ENCODE measurements around the gene SH3RF1.

The SH3RF1 gene

DNA sequence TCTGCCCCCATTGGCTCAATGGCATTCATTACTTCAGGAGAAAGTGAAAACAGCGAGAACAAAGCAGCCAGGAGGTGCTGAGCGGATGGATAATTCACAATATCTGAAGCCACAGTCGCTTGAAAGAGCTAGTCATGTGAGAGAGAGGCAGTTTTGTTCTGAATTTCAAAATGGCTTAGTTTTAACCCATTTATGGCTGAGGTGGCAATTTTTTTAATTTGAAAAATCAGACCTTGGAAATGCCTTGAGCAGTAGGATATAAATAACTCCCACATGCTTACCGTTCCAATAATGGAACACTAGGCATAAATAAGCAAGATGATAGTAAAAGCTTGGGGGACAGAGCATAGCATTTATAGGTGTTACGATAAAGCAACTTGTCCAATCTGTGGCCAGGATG lies 203.8 kb downstream of the SH3RF1 start:
- no peaks in the 10 kb centered on the region for H3K9me3 ChIP-seq (replicated peaks in 1 of 2; ENCODE audit: control insufficient read depth in 2 of 2, insufficient read depth in 1 of 2, low read depth in 1 of 2, low read length in 2 of 2)
- no peak overlapping the region for H3K27ac ChIP-seq (replicated peaks; ENCODE audit: low read length)
- no peak overlapping the region for H4K8ac ChIP-seq (ENCODE audit: low read depth, low read length)
- no peak overlapping the region for H2AK5ac ChIP-seq (ENCODE audit: low read depth, low read length)
- peaks cover 0 to 10% of the 10 kb centered on the region in 2 donors for H3K4me1 ChIP-seq (ENCODE audit: control insufficient read depth in 2 of 2, insufficient read depth in 1 of 2, low read depth in 1 of 2, low read length in 2 of 2)
- no peak overlapping the region for H3K4me2 ChIP-seq (ENCODE audit: insufficient read depth, low read length, poor library complexity, severe bottlenecking)
- no peak overlapping the region for H2BK15ac ChIP-seq (ENCODE audit: low read length)
- H4K91ac ChIP-seq (ENCODE audit: low read depth, low read length, poor library complexity): no peak overlapping the region
- no peak overlapping the region for H3K14ac ChIP-seq (ENCODE audit: low read length)
- no peak overlapping the region for H2BK5ac ChIP-seq (ENCODE audit: low read length)
- no peak overlapping the region for H2BK120ac ChIP-seq (ENCODE audit: low read depth, low read length)
- no peak overlapping the region for H3K4ac ChIP-seq (ENCODE audit: low read length)
- H3K27me3 ChIP-seq (ENCODE audit: control insufficient read depth in 3 of 3, insufficient read depth in 3 of 3, low read depth in 1 of 3, low read length in 3 of 3): no peaks in the 10 kb centered on the region
- H3K36me3 ChIP-seq (replicated peaks in 1 of 2; ENCODE audit: control insufficient read depth in 2 of 2, insufficient read depth in 2 of 2, low read length in 2 of 2): no peaks in the 10 kb centered on the region
- no peak overlapping the region for H2AFZ ChIP-seq (ENCODE audit: low read length)
- H3K79me1 ChIP-seq (ENCODE audit: low read depth, low read length): no peaks in the 10 kb centered on the region
- no peak overlapping the region for H3K18ac ChIP-seq (ENCODE audit: low read length)
- no peak for DNase-seq (ENCODE audit: low spot score)
- H3K4me3 ChIP-seq (ENCODE audit: low read length in 2 of 2): no peak overlapping the region
- no peak overlapping the region for H3K23ac ChIP-seq (ENCODE audit: low read depth, low read length, poor library complexity)
- no peak overlapping the region for H3K9ac ChIP-seq (ENCODE audit: low read depth, low read length, poor library complexity)
- WGBS, 2 donors (ENCODE audit: extremely low coverage in 2 of 2, insufficient read length in 2 of 2, insufficient replicate concordance in 1 of 2): no CpG with 5 or more reads among the region's 5 CpGs
- no peak overlapping the region for H2BK12ac ChIP-seq (ENCODE audit: low read length)

DNA sequence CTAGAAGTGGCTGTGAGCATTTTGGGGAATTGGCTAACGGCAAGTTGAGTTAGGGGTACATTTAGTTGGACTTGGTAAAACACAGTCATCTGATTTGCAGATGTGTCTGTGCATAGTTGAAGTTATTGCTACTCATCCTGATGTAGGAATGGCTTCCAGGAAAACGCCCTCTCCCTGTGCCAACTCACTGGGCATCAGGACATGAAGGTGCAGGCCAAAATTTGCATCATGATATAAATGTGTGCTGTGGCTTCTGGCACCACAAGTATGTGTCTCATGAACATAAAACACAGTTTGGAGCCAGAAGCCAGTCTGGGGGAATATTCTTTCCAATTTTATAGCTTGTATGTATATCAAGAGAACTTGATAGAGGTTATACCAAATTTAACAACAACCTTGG lies 206.5 kb downstream of the SH3RF1 start:
- Histone ChIP-seq H2BK15ac (ENCODE audit: low read length) (no peak overlapping the region), H2BK12ac (ENCODE audit: low read length) (no peak overlapping the region), H2BK120ac (ENCODE audit: low read depth, low read length) (no peak overlapping the region), H2BK5ac (ENCODE audit: low read length) (no peak overlapping the region), H3K27ac (replicated peaks; ENCODE audit: low read length) (no peak overlapping the region), H3K4me3 (ENCODE audit: low read length in 2 of 2) (no peak overlapping the region), H3K4me1 (ENCODE audit: control insufficient read depth in 2 of 2, insufficient read depth in 1 of 2, low read depth in 1 of 2, low read length in 2 of 2) (peaks cover 0 to 3% of the 10 kb centered on the region in 2 donors), H4K8ac (ENCODE audit: low read depth, low read length) (no peak overlapping the region), H3K23ac (ENCODE audit: low read depth, low read length, poor library complexity) (no peak overlapping the region), H3K9me3 (replicated peaks in 1 of 2; ENCODE audit: control insufficient read depth in 2 of 2, insufficient read depth in 1 of 2, low read depth in 1 of 2, low read length in 2 of 2) (no peaks in the 10 kb centered on the region), H2AFZ (ENCODE audit: low read length) (no peak overlapping the region), H4K91ac (ENCODE audit: low read depth, low read length, poor library complexity) (no peak overlapping the region), H3K18ac (ENCODE audit: low read length) (no peak overlapping the region), H3K79me1 (ENCODE audit: low read depth, low read length) (no peaks in the 10 kb centered on the region), H3K36me3 (replicated peaks in 1 of 2; ENCODE audit: control insufficient read depth in 2 of 2, insufficient read depth in 2 of 2, low read length in 2 of 2) (no peaks in the 10 kb centered on the region), H3K4me2 (ENCODE audit: insufficient read depth, low read length, poor library complexity, severe bottlenecking) (no peak overlapping the region), H3K27me3 (ENCODE audit: control insufficient read depth in 3 of 3, insufficient read depth in 3 of 3, low read depth in 1 of 3, low read length in 3 of 3) (no peaks in the 10 kb centered on the region), H3K14ac (ENCODE audit: low read length) (no peak overlapping the region), H2AK5ac (ENCODE audit: low read depth, low read length) (no peak overlapping the region), H3K9ac (ENCODE audit: low read depth, low read length, poor library complexity) (no peak overlapping the region), H3K4ac (ENCODE audit: low read length) (no peak overlapping the region)
- DNase-seq (ENCODE audit: low spot score): no peak
- WGBS, 2 donors (ENCODE audit: extremely low coverage in 2 of 2, insufficient read length in 2 of 2, insufficient replicate concordance in 1 of 2): no CpG with 5 or more reads among the region's 2 CpGs

DNA sequence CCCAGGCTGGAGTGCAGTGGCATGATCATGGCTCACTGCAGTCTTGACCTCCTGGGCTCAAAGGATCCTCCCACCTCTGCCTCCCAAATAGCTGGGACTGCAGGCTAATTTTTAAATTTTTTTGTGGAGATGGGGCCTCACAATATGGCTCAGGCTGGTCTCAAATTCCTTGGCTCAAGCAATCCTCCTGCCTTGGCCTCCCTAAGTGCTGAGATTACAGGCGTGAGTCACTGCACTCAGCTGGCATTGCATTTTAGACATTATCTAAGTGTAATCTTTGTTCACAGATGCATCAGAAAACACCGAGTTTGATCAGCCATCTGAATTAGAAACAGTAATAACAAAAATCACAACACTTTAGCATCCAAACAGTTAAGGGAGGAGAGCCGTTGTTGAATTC lies 207.3 kb downstream of the SH3RF1 start:
- no CpG with 5 or more reads among the region's 3 CpGs for WGBS, 2 donors (ENCODE audit: extremely low coverage in 2 of 2, insufficient read length in 2 of 2, insufficient replicate concordance in 1 of 2)
- Histone ChIP-seq H3K4me2 (ENCODE audit: insufficient read depth, low read length, poor library complexity, severe bottlenecking) (no peak overlapping the region), H3K4me1 (ENCODE audit: control insufficient read depth in 2 of 2, insufficient read depth in 1 of 2, low read depth in 1 of 2, low read length in 2 of 2) (peaks cover 0 to 2% of the 10 kb centered on the region in 2 donors)

DNA sequence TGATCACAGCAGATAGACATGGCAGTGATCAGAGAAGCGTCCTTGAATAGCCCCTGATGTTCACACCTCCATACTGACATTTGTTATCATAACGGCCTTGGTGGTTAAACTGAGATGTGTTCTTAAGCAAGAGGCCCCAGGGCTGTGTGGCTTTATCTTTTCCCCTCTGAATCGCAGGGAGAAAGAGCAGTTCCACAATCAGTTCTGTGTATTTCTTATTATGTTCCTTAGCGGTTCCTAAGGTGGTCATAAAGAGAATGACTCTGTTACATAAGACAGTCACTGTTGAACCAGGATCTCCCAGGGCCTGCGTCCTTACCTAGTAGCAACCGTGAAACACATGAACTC lies 207.9 kb downstream of the SH3RF1 start:
- no peak overlapping the region for H4K8ac ChIP-seq (ENCODE audit: low read depth, low read length)
- H4K91ac ChIP-seq (ENCODE audit: low read depth, low read length, poor library complexity): no peak overlapping the region
- no peak overlapping the region for H3K4ac ChIP-seq (ENCODE audit: low read length)
- no peaks in the 10 kb centered on the region for H3K36me3 ChIP-seq (replicated peaks in 1 of 2; ENCODE audit: control insufficient read depth in 2 of 2, insufficient read depth in 2 of 2, low read length in 2 of 2)
- no peak overlapping the region for H2BK12ac ChIP-seq (ENCODE audit: low read length)
- H3K14ac ChIP-seq (ENCODE audit: low read length): no peak overlapping the region
- WGBS, 2 donors (ENCODE audit: extremely low coverage in 2 of 2, insufficient read length in 2 of 2, insufficient replicate concordance in 1 of 2): no CpG with 5 or more reads among the region's 6 CpGs
- H3K23ac ChIP-seq (ENCODE audit: low read depth, low read length, poor library complexity): no peak overlapping the region
- no peaks in the 10 kb centered on the region for H3K79me1 ChIP-seq (ENCODE audit: low read depth, low read length)
- H3K27ac ChIP-seq (replicated peaks; ENCODE audit: low read length): no peak overlapping the region
- H2BK15ac ChIP-seq (ENCODE audit: low read length): no peak overlapping the region
- H3K9me3 ChIP-seq (replicated peaks in 1 of 2; ENCODE audit: control insufficient read depth in 2 of 2, insufficient read depth in 1 of 2, low read depth in 1 of 2, low read length in 2 of 2): no peaks in the 10 kb centered on the region
- no peak for DNase-seq (ENCODE audit: low spot score)
- no peak overlapping the region for H3K4me3 ChIP-seq (ENCODE audit: low read length in 2 of 2)
- H2AK5ac ChIP-seq (ENCODE audit: low read depth, low read length): no peak overlapping the region
- peaks cover 0 to 2% of the 10 kb centered on the region in 2 donors for H3K4me1 ChIP-seq (ENCODE audit: control insufficient read depth in 2 of 2, insufficient read depth in 1 of 2, low read depth in 1 of 2, low read length in 2 of 2)
- no peak overlapping the region for H3K18ac ChIP-seq (ENCODE audit: low read length)
- no peaks in the 10 kb centered on the region for H3K27me3 ChIP-seq (ENCODE audit: control insufficient read depth in 3 of 3, insufficient read depth in 3 of 3, low read depth in 1 of 3, low read length in 3 of 3)
- H3K9ac ChIP-seq (ENCODE audit: low read depth, low read length, poor library complexity): no peak overlapping the region
- H3K4me2 ChIP-seq (ENCODE audit: insufficient read depth, low read length, poor library complexity, severe bottlenecking): no peak overlapping the region
- no peak overlapping the region for H2BK120ac ChIP-seq (ENCODE audit: low read depth, low read length)
- H2BK5ac ChIP-seq (ENCODE audit: low read length): no peak overlapping the region
- no peak overlapping the region for H2AFZ ChIP-seq (ENCODE audit: low read length)

More for the DNA sequence above, 207.3 kb downstream of the SH3RF1 start:
- H3K14ac ChIP-seq (ENCODE audit: low read length): no peak overlapping the region
- no peak overlapping the region for H4K8ac ChIP-seq (ENCODE audit: low read depth, low read length)
- H2AK5ac ChIP-seq (ENCODE audit: low read depth, low read length): no peak overlapping the region
- no peak overlapping the region for H2BK15ac ChIP-seq (ENCODE audit: low read length)
- H3K27ac ChIP-seq (replicated peaks; ENCODE audit: low read length): no peak overlapping the region
- H2AFZ ChIP-seq (ENCODE audit: low read length): no peak overlapping the region
- DNase-seq (ENCODE audit: low spot score): no peak
- H2BK120ac ChIP-seq (ENCODE audit: low read depth, low read length): no peak overlapping the region
- no peaks in the 10 kb centered on the region for H3K36me3 ChIP-seq (replicated peaks in 1 of 2; ENCODE audit: control insufficient read depth in 2 of 2, insufficient read depth in 2 of 2, low read length in 2 of 2)
- H3K4me3 ChIP-seq (ENCODE audit: low read length in 2 of 2): no peak overlapping the region
- no peak overlapping the region for H3K9ac ChIP-seq (ENCODE audit: low read depth, low read length, poor library complexity)
- no peaks in the 10 kb centered on the region for H3K27me3 ChIP-seq (ENCODE audit: control insufficient read depth in 3 of 3, insufficient read depth in 3 of 3, low read depth in 1 of 3, low read length in 3 of 3)
- H4K91ac ChIP-seq (ENCODE audit: low read depth, low read length, poor library complexity): no peak overlapping the region
- no peak overlapping the region for H2BK12ac ChIP-seq (ENCODE audit: low read length)
- no peak overlapping the region for H2BK5ac ChIP-seq (ENCODE audit: low read length)
- H3K79me1 ChIP-seq (ENCODE audit: low read depth, low read length): no peaks in the 10 kb centered on the region
- H3K9me3 ChIP-seq (replicated peaks in 1 of 2; ENCODE audit: control insufficient read depth in 2 of 2, insufficient read depth in 1 of 2, low read depth in 1 of 2, low read length in 2 of 2): no peaks in the 10 kb centered on the region
- H3K4ac ChIP-seq (ENCODE audit: low read length): no peak overlapping the region
- no peak overlapping the region for H3K18ac ChIP-seq (ENCODE audit: low read length)
- no peak overlapping the region for H3K23ac ChIP-seq (ENCODE audit: low read depth, low read length, poor library complexity)
